Esophagus muscularis mucosa (tissue), 3 donors: ENCODE measurements around the gene WDR59.

Experiments used
- POLR2A ChIP-seq: fragments of 450-650 bp; IDR thresholded peaks from one replicate; pipeline ENCODE4 v1.6.1; 2017; ENCODE audit warnings: antibody characterized with exemption, moderate library complexity, mild to moderate bottlenecking, low read depth
- TF ChIP-seq, protein P1 (sequence below), 3 experiments: fragments of 200-600 bp in 2 of 3; fragments of 450-650 bp in 1 of 3; sonication (generic) in 2 of 3; IDR thresholded peaks; one replicate each; pipeline ENCODE4 v1.5.1; 2017 to 2019; ENCODE audit warnings: antibody characterized with exemption in 3 of 3, mild to moderate bottlenecking in 2 of 3, moderate library complexity in 1 of 3

DNA sequence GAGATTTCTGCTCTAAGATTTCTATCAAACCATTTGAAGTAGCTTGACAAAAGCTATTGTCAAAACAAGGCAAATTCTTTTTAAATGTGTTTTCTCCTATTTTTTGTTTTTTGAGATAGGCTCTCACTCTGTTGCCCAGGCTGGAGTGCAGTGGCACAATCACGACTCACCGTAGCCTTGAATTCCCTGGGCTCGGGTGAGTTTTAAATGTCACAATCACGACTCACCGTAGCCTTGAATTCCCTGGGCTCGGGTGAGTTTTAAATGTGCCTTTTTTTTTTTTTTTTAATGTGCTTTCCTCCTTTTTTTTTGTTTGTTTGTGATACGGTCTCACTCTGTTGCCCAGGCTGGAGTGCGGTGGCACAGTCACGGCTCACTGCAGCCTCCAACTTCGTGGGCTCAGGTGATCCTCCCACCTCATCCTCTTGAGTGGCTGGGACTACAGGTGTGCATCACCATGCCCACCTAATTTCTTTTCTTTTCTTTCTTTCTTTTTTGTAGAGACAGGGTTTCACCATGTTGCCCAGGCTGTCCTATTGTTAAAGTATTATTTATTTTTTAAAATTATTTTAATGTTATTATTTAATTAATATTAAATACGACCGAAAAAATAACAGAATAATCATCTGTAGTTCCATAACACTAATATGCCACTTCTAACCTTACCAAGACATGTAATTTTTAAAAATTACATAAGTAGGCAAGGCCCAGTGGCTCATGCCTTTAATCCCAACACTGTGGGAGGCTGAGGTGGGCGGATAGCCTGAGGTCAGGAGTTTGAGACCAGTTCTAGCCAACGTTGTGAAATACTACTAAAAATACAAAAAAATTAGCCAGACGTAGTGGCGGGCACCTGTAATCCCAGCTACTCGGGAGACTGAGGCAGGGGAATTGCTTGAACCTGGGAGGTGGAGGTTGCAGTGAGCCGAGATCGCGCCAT is 140.6 kb downstream of the WDR59 start:
- TF ChIP-seq, protein P1, sequence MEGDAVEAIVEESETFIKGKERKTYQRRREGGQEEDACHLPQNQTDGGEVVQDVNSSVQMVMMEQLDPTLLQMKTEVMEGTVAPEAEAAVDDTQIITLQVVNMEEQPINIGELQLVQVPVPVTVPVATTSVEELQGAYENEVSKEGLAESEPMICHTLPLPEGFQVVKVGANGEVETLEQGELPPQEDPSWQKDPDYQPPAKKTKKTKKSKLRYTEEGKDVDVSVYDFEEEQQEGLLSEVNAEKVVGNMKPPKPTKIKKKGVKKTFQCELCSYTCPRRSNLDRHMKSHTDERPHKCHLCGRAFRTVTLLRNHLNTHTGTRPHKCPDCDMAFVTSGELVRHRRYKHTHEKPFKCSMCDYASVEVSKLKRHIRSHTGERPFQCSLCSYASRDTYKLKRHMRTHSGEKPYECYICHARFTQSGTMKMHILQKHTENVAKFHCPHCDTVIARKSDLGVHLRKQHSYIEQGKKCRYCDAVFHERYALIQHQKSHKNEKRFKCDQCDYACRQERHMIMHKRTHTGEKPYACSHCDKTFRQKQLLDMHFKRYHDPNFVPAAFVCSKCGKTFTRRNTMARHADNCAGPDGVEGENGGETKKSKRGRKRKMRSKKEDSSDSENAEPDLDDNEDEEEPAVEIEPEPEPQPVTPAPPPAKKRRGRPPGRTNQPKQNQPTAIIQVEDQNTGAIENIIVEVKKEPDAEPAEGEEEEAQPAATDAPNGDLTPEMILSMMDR (IDR thresholded peaks at IDR 0.05), result no peak
- TF ChIP-seq POLR2A, result no peak
